H9 (cell line): ENCODE results near the gene ZNF804A. TPM values are rescaled to one million over a fixed set of nuclear protein-coding genes. Genes with fewer than 3 reads are reported as not detected.

ENCODE experiments used
- DNase-seq: peaks from one replicate; pipeline ENCODE4 v3.0.0-alpha.2; 2017
- H2AFZ ChIP-seq: one replicate; pipeline ENCODE4 v1.6.1; 2013; ENCODE audit warnings: mild to moderate bottlenecking, low read length, control low read depth, moderate library complexity
- H2AK5ac ChIP-seq: 2 replicates; pipeline ENCODE4 v1.6.1; 2013; ENCODE audit warnings: low read length, control low read depth, mixed read lengths; ENCODE audit not compliant: insufficient read length
- H2BK120ac ChIP-seq: one replicate; pipeline ENCODE4 v1.6.1; 2013; ENCODE audit warnings: low read depth, mild to moderate bottlenecking, low read length, control low read depth, inconsistent platforms; ENCODE audit not compliant: poor library complexity, severe bottlenecking
- H2BK12ac ChIP-seq: 2 replicates; pipeline ENCODE4 v1.6.1; 2013; ENCODE audit warnings: low read length, control low read depth, mixed read lengths, low read depth; ENCODE audit not compliant: insufficient read length
- H2BK15ac ChIP-seq: 2 replicates; pipeline ENCODE4 v1.6.1; 2013; ENCODE audit warnings: low read depth, low read length, control low read depth
- H2BK20ac ChIP-seq: one replicate; pipeline ENCODE4 v1.6.1; 2013; ENCODE audit warnings: low read depth, mild to moderate bottlenecking, low read length, control low read depth, inconsistent platforms; ENCODE audit not compliant: poor library complexity, severe bottlenecking
- H2BK5ac ChIP-seq: 2 replicates; pipeline ENCODE4 v1.6.1; 2013; ENCODE audit warnings: low read length, control low read depth, mixed read lengths; ENCODE audit not compliant: insufficient read length
- H3K14ac ChIP-seq: 2 replicates; pipeline ENCODE4 v1.6.1; 2013; ENCODE audit warnings: low read length, control low read depth; ENCODE audit not compliant: insufficient read depth
- H3K18ac ChIP-seq: 2 replicates; pipeline ENCODE4 v1.6.1; 2013; ENCODE audit warnings: low read depth, mild to moderate bottlenecking, mixed read lengths, low read length, control low read depth; ENCODE audit not compliant: insufficient read length
- H3K23ac ChIP-seq: 2 replicates; pipeline ENCODE4 v1.6.1; 2013; ENCODE audit warnings: low read length, control low read depth, mixed read lengths, low read depth; ENCODE audit not compliant: insufficient read length
- H3K23me2 ChIP-seq: 2 replicates; pipeline ENCODE4 v1.6.1; 2013; ENCODE audit warnings: low read depth, mild to moderate bottlenecking, mixed read lengths, low read length, control low read depth; ENCODE audit not compliant: insufficient read length, poor library complexity, severe bottlenecking
- H3K27ac ChIP-seq: 2 replicates; pipeline ENCODE4 v1.5.1; 2013; ENCODE audit warnings: low read length, control low read depth, mixed read lengths, low read depth; ENCODE audit not compliant: insufficient read length
- H3K27me3 ChIP-seq: 2 replicates; pipeline ENCODE4 v1.6.1; 2013; ENCODE audit warnings: low read length, control low read depth, inconsistent platforms; ENCODE audit not compliant: insufficient read depth
- H3K4ac ChIP-seq: 2 replicates; pipeline ENCODE4 v1.6.1; 2013; ENCODE audit warnings: low read depth, mild to moderate bottlenecking, control low read depth, inconsistent platforms, low read length, moderate library complexity
- H3K4me1 ChIP-seq: 2 replicates; pipeline ENCODE4 v1.6.1; 2013; ENCODE audit warnings: low read length, control low read depth, inconsistent platforms; ENCODE audit not compliant: insufficient read depth
- H3K4me2 ChIP-seq: 2 replicates; pipeline ENCODE4 v1.6.1; 2013; ENCODE audit warnings: low read length, control low read depth, mixed read lengths; ENCODE audit not compliant: insufficient read length, insufficient read depth
- H3K56ac ChIP-seq: 2 replicates; pipeline ENCODE4 v1.6.1; 2013; ENCODE audit warnings: low read depth, mild to moderate bottlenecking, mixed read lengths, low read length, control low read depth; ENCODE audit not compliant: insufficient read length
- H3K79me1 ChIP-seq: 2 replicates; pipeline ENCODE4 v1.6.1; 2013; ENCODE audit warnings: low read depth, mild to moderate bottlenecking, moderate library complexity, low read length, control low read depth, inconsistent platforms; ENCODE audit not compliant: insufficient read depth, poor library complexity, severe bottlenecking
- H3K79me2 ChIP-seq: 2 replicates; pipeline ENCODE4 v1.6.1; 2013; ENCODE audit warnings: low read length, control low read depth, inconsistent platforms; ENCODE audit not compliant: insufficient read depth
- H3K9ac ChIP-seq: 2 replicates; pipeline ENCODE4 v1.6.1; 2013; ENCODE audit warnings: low read length, control low read depth, mixed read lengths; ENCODE audit not compliant: insufficient read length; ENCODE audit errors: extremely low read depth
- H3K9me3 ChIP-seq: one replicate; pipeline ENCODE4 v1.6.1; 2013; ENCODE audit warnings: low read depth, low read length, inconsistent platforms; ENCODE audit not compliant: control insufficient read depth
- H3T11ph ChIP-seq: one replicate; pipeline ENCODE4 v1.6.1; 2013; ENCODE audit warnings: mild to moderate bottlenecking, low read length, control low read depth, inconsistent platforms
- H4K20me1 ChIP-seq: one replicate; pipeline ENCODE4 v1.6.1; 2013; ENCODE audit not compliant: control insufficient read depth, insufficient read length, insufficient read depth
- H4K5ac ChIP-seq: 2 replicates; pipeline ENCODE4 v1.6.1; 2013; ENCODE audit warnings: low read depth, mild to moderate bottlenecking, mixed read lengths, low read length, control low read depth; ENCODE audit not compliant: insufficient read length
- H4K8ac ChIP-seq: replicated peaks from 2 replicates; pipeline ENCODE4 v1.6.1; 2013; ENCODE audit warnings: low read length, control low read depth, mixed read lengths, low read depth; ENCODE audit not compliant: insufficient read length
- H4K91ac ChIP-seq: 2 replicates; pipeline ENCODE4 v1.6.1; 2013; ENCODE audit warnings: low read depth, mild to moderate bottlenecking, moderate library complexity, mixed read lengths, low read length, control low read depth; ENCODE audit not compliant: insufficient read length
- H3K27ac Mint-ChIP-seq, 3 experiments: 2 replicates in 2 of 3; 3 replicates in 1 of 3; pipeline ENCODE4 v1.8.0; 2020 to 2021; ENCODE audit warnings: mixed read lengths in 3 of 3, mild to moderate bottlenecking in 1 of 3, moderate library complexity in 1 of 3
- H3K27me3 Mint-ChIP-seq: 2 replicates; pipeline ENCODE4 v1.8.0; 2021; ENCODE audit warnings: low read depth, mild to moderate bottlenecking, moderate library complexity, mixed read lengths
- H3K36me3 Mint-ChIP-seq, 3 experiments: 2 replicates in 2 of 3; 3 replicates in 1 of 3; pipeline ENCODE4 v1.8.0; 2020 to 2021; ENCODE audit warnings: low read depth in 3 of 3, mixed read lengths in 3 of 3; ENCODE audit not compliant: insufficient read depth in 1 of 3
- H3K4me1 Mint-ChIP-seq, 2 experiments: 2 replicates each; pipeline ENCODE4 v1.8.0; 2020; ENCODE audit warnings: mixed read lengths in 2 of 2
- H3K4me3 Mint-ChIP-seq, 2 experiments: 2 replicates in 1 of 2; 3 replicates in 1 of 2; pipeline ENCODE4 v1.8.0; 2020 to 2021; ENCODE audit warnings: mild to moderate bottlenecking in 2 of 2, mixed read lengths in 2 of 2, moderate library complexity in 1 of 2
- H3K9me3 Mint-ChIP-seq, 2 experiments: 2 replicates in 1 of 2; 3 replicates in 1 of 2; pipeline ENCODE4 v1.8.0; 2020; ENCODE audit warnings: mild to moderate bottlenecking in 2 of 2, mixed read lengths in 2 of 2, moderate library complexity in 1 of 2
- WGBS: extraction: QIAGEN DNeasy Blood & Tissue Kit; methylation state at CpG from one replicate; pipeline ENCODE4 v1.1.7; 2013; ENCODE audit warnings: missing lambda C conversion rate, low lambda C conversion rate, mixed read lengths; ENCODE audit not compliant: insufficient read length; ENCODE audit errors: extremely low coverage; 5-methylcytosine and 5-hydroxymethylcytosine counted together
- total RNA-seq: library from RNA; stranded (reverse); gene quantifications from 2 replicates; pipeline ENCODE4 v1.2.1, GENCODE V29; 2021
- TF ChIP-seq, protein P1 (sequence below): fragments of 200-600 bp; sonication (generic); conservative IDR thresholded peaks from 3 replicates; pipeline ENCODE4 v1.8.0; 2021; ENCODE audit warnings: antibody characterized with exemption, mild to moderate bottlenecking

The ZNF804A gene
- total RNA-seq, 1 experiment from 2014 or later, result not detected

DNA sequence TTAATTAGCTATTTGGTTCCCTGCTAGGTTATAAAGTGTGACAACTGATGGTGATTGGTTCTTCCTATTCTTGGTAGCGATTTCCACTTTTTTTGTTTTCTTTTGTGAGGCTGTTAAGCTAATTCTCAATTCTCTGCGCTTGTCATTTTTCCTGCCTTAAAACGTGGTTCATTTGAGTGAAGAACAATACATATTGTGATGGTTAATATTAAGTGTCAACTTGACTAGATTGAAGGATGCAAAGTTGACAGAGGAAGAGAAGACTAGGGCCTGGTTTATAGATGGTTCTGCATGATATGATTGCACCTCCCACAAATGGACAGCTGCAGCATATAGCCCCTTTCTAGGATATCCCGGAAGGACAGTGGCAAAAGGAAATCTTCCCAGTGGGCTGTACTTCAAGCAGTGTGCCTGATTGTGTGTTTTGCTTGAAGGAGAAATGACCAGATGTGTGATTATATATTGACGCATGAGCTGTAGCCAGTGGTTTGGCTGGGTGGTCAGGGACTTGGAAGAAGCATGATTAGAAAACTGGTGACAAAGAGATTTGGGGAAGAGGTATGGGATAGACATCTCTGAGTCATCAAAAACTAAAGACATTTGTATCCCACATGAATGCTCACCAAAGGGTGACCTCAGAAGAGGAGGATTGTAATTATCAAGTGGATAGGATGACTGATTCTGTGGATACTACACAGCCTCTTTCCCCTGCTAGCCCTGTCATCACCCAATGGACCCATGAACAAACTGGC lies 39.4 kb upstream of the ZNF804A start:
- Histone ChIP-seq H3K23ac (no peak overlapping the region), H2BK20ac (no peak overlapping the region), H4K91ac (no peak overlapping the region), H3K79me1 (no peaks in the 10 kb centered on the region), H3K9ac (no peak overlapping the region), H3K23me2 (no peaks in the 10 kb centered on the region), H2BK120ac (no peak overlapping the region), H2AK5ac (no peak overlapping the region), H3K18ac (no peak overlapping the region), H3K27me3 (no peaks in the 10 kb centered on the region), H2BK12ac (no peak overlapping the region), H4K5ac (no peak overlapping the region), H4K8ac (no peak overlapping the region), H2AFZ (no peak overlapping the region), H3K27ac (no peak overlapping the region), H3K79me2 (no peaks in the 10 kb centered on the region), H4K20me1 (no peaks in the 10 kb centered on the region), H3T11ph (no peak overlapping the region), H3K4me2 (no peak overlapping the region), H3K4ac (no peak overlapping the region), H3K9me3 (no peaks in the 10 kb centered on the region), H2BK5ac (no peak overlapping the region), H3K14ac (no peak overlapping the region), H2BK15ac (no peak overlapping the region), H3K56ac (no peak overlapping the region), H3K4me1 (no peaks in the 10 kb centered on the region)
- TF ChIP-seq, protein P1, sequence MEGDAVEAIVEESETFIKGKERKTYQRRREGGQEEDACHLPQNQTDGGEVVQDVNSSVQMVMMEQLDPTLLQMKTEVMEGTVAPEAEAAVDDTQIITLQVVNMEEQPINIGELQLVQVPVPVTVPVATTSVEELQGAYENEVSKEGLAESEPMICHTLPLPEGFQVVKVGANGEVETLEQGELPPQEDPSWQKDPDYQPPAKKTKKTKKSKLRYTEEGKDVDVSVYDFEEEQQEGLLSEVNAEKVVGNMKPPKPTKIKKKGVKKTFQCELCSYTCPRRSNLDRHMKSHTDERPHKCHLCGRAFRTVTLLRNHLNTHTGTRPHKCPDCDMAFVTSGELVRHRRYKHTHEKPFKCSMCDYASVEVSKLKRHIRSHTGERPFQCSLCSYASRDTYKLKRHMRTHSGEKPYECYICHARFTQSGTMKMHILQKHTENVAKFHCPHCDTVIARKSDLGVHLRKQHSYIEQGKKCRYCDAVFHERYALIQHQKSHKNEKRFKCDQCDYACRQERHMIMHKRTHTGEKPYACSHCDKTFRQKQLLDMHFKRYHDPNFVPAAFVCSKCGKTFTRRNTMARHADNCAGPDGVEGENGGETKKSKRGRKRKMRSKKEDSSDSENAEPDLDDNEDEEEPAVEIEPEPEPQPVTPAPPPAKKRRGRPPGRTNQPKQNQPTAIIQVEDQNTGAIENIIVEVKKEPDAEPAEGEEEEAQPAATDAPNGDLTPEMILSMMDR, result no peak
- Mint-ChIP-seq H3K36me3 (no peaks in the 10 kb centered on the region), H3K4me1 (no peaks in the 10 kb centered on the region), H3K27me3 (no peaks in the 10 kb centered on the region), H3K27ac (no peak overlapping the region), H3K9me3 (no peaks in the 10 kb centered on the region; a peak in 1 of 5 replicates), H3K4me3 (no peak overlapping the region)
- WGBS, result no CpG with 5 or more reads among the region's 5 CpGs
- no peak for DNase-seq
